ENCODE results near the gene ZFPM1. TPM values are rescaled to one million over a fixed set of nuclear protein-coding genes. Genes with fewer than 3 reads are reported as not detected.
"Not testable (repeated sequence)": the region's sequence is repeated elsewhere in the genome, so short reads cannot be mapped to it uniquely, and the experiment has no call there.

The ZFPM1 gene
- total and polyA plus RNA-seq, 4 donors = 0.59 to 8.7 (median 5.7) TPM

DNA sequence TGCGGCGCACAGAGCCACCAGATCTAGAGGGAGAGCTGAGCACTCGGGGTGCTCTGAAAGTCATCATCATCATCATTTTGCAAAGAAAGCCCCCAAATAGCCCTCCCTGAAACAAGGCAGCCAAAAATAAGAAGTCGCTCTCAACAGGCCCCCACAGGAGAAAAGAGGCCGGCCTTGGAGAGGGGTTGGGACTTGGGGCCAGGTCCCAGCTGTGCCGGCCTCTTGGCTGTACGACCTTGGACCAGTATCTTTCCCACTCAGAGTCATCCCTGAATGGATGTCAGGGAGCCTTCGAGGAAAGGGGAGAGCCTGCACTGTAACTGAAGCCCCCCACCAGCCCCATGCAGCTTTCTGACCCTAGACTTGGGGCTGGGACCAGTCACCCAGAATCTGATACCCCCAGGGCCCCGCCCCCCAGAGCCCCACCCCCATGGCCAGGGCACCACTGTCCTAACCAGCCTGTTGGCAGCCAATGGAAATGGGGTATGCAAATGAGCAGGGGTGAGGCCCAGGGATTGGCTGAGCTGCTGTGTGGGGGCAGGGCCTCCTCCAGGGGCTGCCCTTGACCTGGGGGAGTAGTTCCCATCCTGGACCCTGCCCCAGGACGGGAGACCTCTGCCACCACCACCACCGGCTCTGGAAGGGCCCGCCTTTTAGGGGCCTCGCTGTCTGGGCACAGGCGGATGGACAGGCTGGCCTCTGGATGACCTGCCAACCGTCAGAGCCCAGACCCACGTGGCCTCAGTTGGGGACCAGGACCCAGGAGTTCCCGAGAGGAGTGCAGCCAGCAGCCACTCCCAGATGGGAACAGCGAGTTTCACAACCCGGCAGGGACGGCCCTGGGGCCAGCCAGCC, 15.4 kb downstream of the ZFPM1 start:
- DNase-seq (ENCODE audit: low read depth in 4 of 6, low spot score in 6 of 6) = no peak
- WGBS (ENCODE audit: insufficient coverage) = 36% methylated on average over 14 of the region's 20 CpGs
- H3K27ac ChIP-seq (ENCODE audit: low read depth, low read length) = no peak overlapping the region
- H3K36me3 ChIP-seq (ENCODE audit: control insufficient read depth, insufficient read depth, low read length) = peaks cover 36% of the 10 kb centered on the region
- no peaks in the 10 kb centered on the region for H3K9me3 ChIP-seq (ENCODE audit: control insufficient read depth, insufficient read depth, low read length)
- H3K4me3 ChIP-seq (ENCODE audit: low read depth, low read length) = no peak overlapping the region
- peaks cover 14% of the 10 kb centered on the region for H3K4me1 ChIP-seq (ENCODE audit: control insufficient read depth, insufficient read depth, low read length)
- no peaks in the 10 kb centered on the region for H3K27me3 ChIP-seq (ENCODE audit: control insufficient read depth, insufficient read depth, low read length)

DNA sequence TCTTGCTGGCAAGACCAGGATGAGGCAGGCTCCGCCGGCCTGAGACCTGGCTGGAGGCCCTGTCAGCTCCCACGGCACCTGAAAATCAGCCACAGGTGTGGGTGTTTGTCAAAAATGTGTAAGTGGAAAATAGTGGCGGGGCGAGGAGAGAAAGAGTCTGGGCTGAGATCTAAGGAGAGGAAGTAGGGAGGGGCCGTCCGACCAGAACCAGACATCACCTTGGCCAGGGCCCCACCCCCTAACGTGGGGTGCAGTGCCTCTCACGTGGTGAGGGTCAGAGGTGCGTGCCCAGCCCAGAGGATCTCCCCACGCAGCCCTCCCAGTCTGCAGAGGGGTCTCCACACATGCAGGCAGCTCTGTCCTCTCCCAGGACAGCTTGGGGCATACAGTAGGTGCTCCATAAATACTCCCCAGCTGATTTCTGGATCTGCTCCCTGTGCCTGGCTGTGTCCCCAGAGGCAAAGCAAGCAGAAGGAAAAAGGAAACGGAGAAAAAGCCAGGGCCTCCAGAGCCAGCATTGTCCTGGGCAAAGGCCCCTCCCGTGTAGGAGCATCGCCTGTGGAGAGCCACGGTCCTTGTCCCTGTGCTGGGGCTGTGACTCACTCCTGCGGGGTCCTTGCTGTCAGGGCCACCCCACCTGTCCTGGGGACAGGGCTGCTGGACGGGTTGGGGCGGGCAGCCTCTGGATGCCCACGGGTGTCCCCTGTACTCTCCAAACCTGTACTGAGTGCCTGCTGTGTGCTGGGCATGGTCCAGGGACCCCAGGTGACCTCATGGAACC, 16.7 kb downstream of the ZFPM1 start:
- H3K4me3 ChIP-seq (ENCODE audit: low read depth, low read length) = no peak overlapping the region
- no peaks in the 10 kb centered on the region for H3K27me3 ChIP-seq (ENCODE audit: control insufficient read depth, insufficient read depth, low read length)
- no peak for DNase-seq (ENCODE audit: low read depth in 4 of 6, low spot score in 6 of 6)
- H3K9me3 ChIP-seq (ENCODE audit: control insufficient read depth, insufficient read depth, low read length) = no peaks in the 10 kb centered on the region
- peaks cover 14% of the 10 kb centered on the region for H3K4me1 ChIP-seq (ENCODE audit: control insufficient read depth, insufficient read depth, low read length)
- H3K36me3 ChIP-seq (ENCODE audit: control insufficient read depth, insufficient read depth, low read length) = peaks cover 38% of the 10 kb centered on the region
- no peak overlapping the region for H3K27ac ChIP-seq (ENCODE audit: low read depth, low read length)
- 72% methylated on average over 17 of the region's 19 CpGs for WGBS (ENCODE audit: insufficient coverage)

GRCh38 chr16:88470396-88470680, 17.3 kb downstream of the ZFPM1 start:
- not testable (repeated sequence) for H3K4me3 ChIP-seq (ENCODE audit: low read depth, low read length); H3K9me3 ChIP-seq (ENCODE audit: control insufficient read depth, insufficient read depth, low read length); DNase-seq (ENCODE audit: low read depth in 4 of 6, low spot score in 6 of 6); H3K27me3 ChIP-seq (ENCODE audit: control insufficient read depth, insufficient read depth, low read length); H3K27ac ChIP-seq (ENCODE audit: low read depth, low read length)
- WGBS (ENCODE audit: insufficient coverage) = 82% methylated on average over 2 of the region's 13 CpGs
- peaks cover 12% of the 10 kb centered on the region for H3K4me1 ChIP-seq (ENCODE audit: control insufficient read depth, insufficient read depth, low read length)
- peaks cover 40% of the 10 kb centered on the region for H3K36me3 ChIP-seq (ENCODE audit: control insufficient read depth, insufficient read depth, low read length)

- not testable (repeated sequence) for H3K4me3 ChIP-seq (ENCODE audit: low read depth, low read length); H3K4me1 ChIP-seq (ENCODE audit: control insufficient read depth, insufficient read depth, low read length); H3K27ac ChIP-seq (ENCODE audit: low read depth, low read length); H3K9me3 ChIP-seq (ENCODE audit: control insufficient read depth, insufficient read depth, low read length); DNase-seq (ENCODE audit: low read depth in 4 of 6, low spot score in 6 of 6); H3K27me3 ChIP-seq (ENCODE audit: control insufficient read depth, insufficient read depth, low read length)
- WGBS (ENCODE audit: insufficient coverage) = 87% methylated on average over 15 of the region's 24 CpGs
- H3K36me3 ChIP-seq (ENCODE audit: control insufficient read depth, insufficient read depth, low read length) = peaks cover 41% of the 10 kb centered on the region
These were observed 17.6 kb downstream of the ZFPM1 start for GRCh38 chr16:88470696-88471095.

- DNase-seq (ENCODE audit: low read depth in 4 of 6, low spot score in 6 of 6) = no peak
- H3K4me3 ChIP-seq (ENCODE audit: low read depth, low read length) = no peak overlapping the region
- 95% methylated on average over 17 of the region's 17 CpGs for WGBS (ENCODE audit: insufficient coverage)
These were observed 18.0 kb downstream of the ZFPM1 start for GRCh38 chr16:88471115-88471514.

DNA sequence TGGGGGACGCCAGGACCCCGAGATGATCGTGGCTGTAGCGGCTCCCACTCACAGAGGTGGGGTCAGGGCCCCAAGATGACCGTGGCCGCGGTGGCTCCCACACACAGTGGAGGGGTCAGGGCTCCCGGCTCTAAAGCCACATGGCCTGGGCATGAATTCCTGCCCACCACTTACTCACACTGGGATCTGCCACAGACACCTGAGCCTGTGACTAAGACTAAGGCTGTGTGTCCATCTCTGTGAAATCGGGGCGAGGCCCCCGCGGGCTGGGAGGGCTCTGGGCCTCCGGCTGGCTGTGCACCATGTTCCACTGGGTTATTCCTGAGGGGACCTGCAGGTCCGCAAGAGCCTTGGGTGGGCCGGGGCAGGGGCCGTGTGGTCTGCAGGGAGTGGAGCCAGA, 18.5 kb downstream of the ZFPM1 start:
- no peaks in the 10 kb centered on the region for H3K9me3 ChIP-seq (ENCODE audit: control insufficient read depth, insufficient read depth, low read length)
- H3K27me3 ChIP-seq (ENCODE audit: control insufficient read depth, insufficient read depth, low read length) = no peaks in the 10 kb centered on the region
- peaks cover 39% of the 10 kb centered on the region for H3K36me3 ChIP-seq (ENCODE audit: control insufficient read depth, insufficient read depth, low read length)
- WGBS (ENCODE audit: insufficient coverage) = 91% methylated on average over 16 of the region's 16 CpGs
- H3K4me1 ChIP-seq (ENCODE audit: control insufficient read depth, insufficient read depth, low read length) = peaks cover 10% of the 10 kb centered on the region
- H3K27ac ChIP-seq (ENCODE audit: low read depth, low read length) = no peak overlapping the region
- DNase-seq (ENCODE audit: low read depth in 4 of 6, low spot score in 6 of 6) = no peak
- H3K4me3 ChIP-seq (ENCODE audit: low read depth, low read length) = no peak overlapping the region

More at GRCh38 chr16:88471115-88471514, 18.0 kb downstream of the ZFPM1 start:
- Histone ChIP-seq H3K9me3 (ENCODE audit: control insufficient read depth, insufficient read depth, low read length) (no peaks in the 10 kb centered on the region), H3K27me3 (ENCODE audit: control insufficient read depth, insufficient read depth, low read length) (no peaks in the 10 kb centered on the region), H3K27ac (ENCODE audit: low read depth, low read length) (no peak overlapping the region), H3K36me3 (ENCODE audit: control insufficient read depth, insufficient read depth, low read length) (peaks cover 39% of the 10 kb centered on the region), H3K4me1 (ENCODE audit: control insufficient read depth, insufficient read depth, low read length) (peaks cover 10% of the 10 kb centered on the region)

GRCh38 chr16:88472069-88472468, 19.0 kb downstream of the ZFPM1 start:
- Histone ChIP-seq H3K27me3 (ENCODE audit: control insufficient read depth, insufficient read depth, low read length) (no peaks in the 10 kb centered on the region), H3K4me1 (ENCODE audit: control insufficient read depth, insufficient read depth, low read length) (peaks cover 10% of the 10 kb centered on the region), H3K4me3 (ENCODE audit: low read depth, low read length) (no peak overlapping the region), H3K27ac (ENCODE audit: low read depth, low read length) (no peak overlapping the region), H3K36me3 (ENCODE audit: control insufficient read depth, insufficient read depth, low read length) (peaks cover 42% of the 10 kb centered on the region), H3K9me3 (ENCODE audit: control insufficient read depth, insufficient read depth, low read length) (no peaks in the 10 kb centered on the region)
- 87% methylated on average over 7 of the region's 12 CpGs for WGBS (ENCODE audit: insufficient coverage)
- DNase-seq (ENCODE audit: low read depth in 4 of 6, low spot score in 6 of 6) = no peak

DNA sequence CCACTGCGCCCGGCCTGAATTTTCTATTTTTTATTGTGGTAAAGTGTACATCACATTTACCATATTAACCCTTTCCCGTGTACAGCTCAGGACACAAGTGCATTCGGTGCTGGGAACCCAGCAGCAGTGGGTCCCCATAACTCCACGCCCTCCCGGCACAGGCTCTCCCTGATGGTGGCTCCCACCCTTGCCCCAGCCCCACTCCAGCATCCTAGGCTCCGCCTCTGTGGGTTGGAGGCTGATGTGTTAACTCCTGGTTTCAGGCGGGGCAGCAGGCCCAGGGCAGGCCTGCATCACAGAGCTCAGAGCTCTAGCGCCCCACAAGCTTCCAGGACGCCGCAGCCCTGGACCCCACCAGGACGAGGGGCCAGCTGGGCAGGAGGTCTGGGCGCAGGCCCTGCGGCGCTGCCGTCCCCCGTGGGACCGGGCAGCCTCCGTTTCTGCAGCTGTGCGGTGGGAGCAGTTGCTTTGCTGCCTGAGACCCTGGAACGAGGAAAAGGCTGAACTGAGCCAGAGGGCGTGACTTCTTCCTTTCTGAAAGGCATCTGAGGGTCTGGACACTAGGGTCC, 19.6 kb downstream of the ZFPM1 start:
- Histone ChIP-seq H3K27me3 (ENCODE audit: control insufficient read depth, insufficient read depth, low read length) (no peaks in the 10 kb centered on the region), H3K4me1 (ENCODE audit: control insufficient read depth, insufficient read depth, low read length) (peaks cover 12% of the 10 kb centered on the region), H3K4me3 (ENCODE audit: low read depth, low read length) (no peak overlapping the region), H3K9me3 (ENCODE audit: control insufficient read depth, insufficient read depth, low read length) (no peaks in the 10 kb centered on the region), H3K27ac (ENCODE audit: low read depth, low read length) (no peak overlapping the region), H3K36me3 (ENCODE audit: control insufficient read depth, insufficient read depth, low read length) (peaks cover 43% of the 10 kb centered on the region)
- WGBS (ENCODE audit: insufficient coverage) = 72% methylated on average over 16 of the region's 22 CpGs
- DNase-seq (ENCODE audit: low read depth in 4 of 6, low spot score in 6 of 6) = no peak

- peaks cover 19% of the 10 kb centered on the region for H3K4me1 ChIP-seq (ENCODE audit: control insufficient read depth, insufficient read depth, low read length)
- peaks cover 45% of the 10 kb centered on the region for H3K36me3 ChIP-seq (ENCODE audit: control insufficient read depth, insufficient read depth, low read length)
- H3K27ac ChIP-seq (ENCODE audit: low read depth, low read length) = no peak overlapping the region
- H3K27me3 ChIP-seq (ENCODE audit: control insufficient read depth, insufficient read depth, low read length) = no peaks in the 10 kb centered on the region
- no peak for DNase-seq (ENCODE audit: low read depth in 4 of 6, low spot score in 6 of 6)
- H3K4me3 ChIP-seq (ENCODE audit: low read depth, low read length) = no peak overlapping the region
- WGBS (ENCODE audit: insufficient coverage) = 82% methylated on average over 34 of the region's 43 CpGs
- H3K9me3 ChIP-seq (ENCODE audit: control insufficient read depth, insufficient read depth, low read length) = no peaks in the 10 kb centered on the region
These were observed 20.8 kb downstream of the ZFPM1 start for GRCh38 chr16:88473666-88474534.

Data from spinal cord (tissue), 10 donors.